Erythroblast (primary cell): ENCODE results near the gene MLX.
"Not testable (repeated sequence)": the region's sequence is repeated elsewhere in the genome, so short reads cannot be mapped to it uniquely, and the experiment has no call there.

Source experiments
- DNase-seq, 2 experiments: peaks; one replicate each; lab custom pipeline; 2025; lab: John Stamatoyannopoulos, UW
- GATA1 ChIP-seq: IDR thresholded peaks from 2 replicates; pipeline ENCODE4 v1.6.1; 2011; ENCODE audit warnings: low read depth, mild to moderate bottlenecking, control low read depth, low read length, moderate library complexity
- POLR2A ChIP-seq: IDR thresholded peaks from 2 replicates; pipeline ENCODE4 v1.6.1; 2011; ENCODE audit warnings: mild to moderate bottlenecking, low read length

Gene MLX

DNA sequence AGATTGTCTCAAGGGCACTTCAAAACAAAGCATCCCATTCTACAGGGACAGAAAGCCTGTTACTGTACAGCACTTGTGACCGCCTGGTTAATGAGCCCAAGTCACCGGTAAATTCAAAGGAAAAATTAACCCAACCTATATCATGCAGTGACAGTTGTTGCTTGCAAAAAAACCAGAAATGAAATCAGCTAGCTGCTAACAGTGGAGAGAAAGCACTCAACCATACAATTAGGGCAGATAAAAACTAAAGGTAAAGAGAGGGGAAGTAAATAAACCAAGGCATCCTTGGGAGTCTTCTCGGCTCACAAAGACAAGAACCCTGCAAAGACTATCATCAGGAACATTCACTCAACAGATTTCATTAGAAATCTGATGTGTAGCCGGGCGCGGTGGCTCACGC is 36.4 kb downstream of the MLX start:
- no peak for TF ChIP-seq POLR2A
- DNase-seq = no peak

DNA sequence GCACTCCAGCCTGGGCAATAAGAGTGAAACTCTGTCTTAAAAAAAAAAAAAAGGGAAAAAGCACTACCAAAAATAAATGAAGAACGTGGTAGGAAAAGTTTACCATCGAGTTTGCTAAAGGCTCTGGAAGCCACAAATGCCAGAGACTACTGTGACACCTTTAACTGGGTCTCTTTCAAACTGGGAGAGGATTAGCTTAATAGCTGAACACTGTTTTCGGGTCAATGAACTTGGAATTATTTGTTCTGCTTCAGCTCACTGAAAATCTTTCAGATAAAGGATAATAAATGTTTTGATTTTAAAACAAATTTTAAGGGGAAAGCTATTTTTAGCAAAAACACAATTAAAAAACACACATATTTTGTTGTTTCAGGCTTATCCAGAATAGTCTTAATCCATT is 40.9 kb downstream of the MLX start:
- no peak for DNase-seq
- no peak for TF ChIP-seq POLR2A
- no peak for TF ChIP-seq GATA1

DNA sequence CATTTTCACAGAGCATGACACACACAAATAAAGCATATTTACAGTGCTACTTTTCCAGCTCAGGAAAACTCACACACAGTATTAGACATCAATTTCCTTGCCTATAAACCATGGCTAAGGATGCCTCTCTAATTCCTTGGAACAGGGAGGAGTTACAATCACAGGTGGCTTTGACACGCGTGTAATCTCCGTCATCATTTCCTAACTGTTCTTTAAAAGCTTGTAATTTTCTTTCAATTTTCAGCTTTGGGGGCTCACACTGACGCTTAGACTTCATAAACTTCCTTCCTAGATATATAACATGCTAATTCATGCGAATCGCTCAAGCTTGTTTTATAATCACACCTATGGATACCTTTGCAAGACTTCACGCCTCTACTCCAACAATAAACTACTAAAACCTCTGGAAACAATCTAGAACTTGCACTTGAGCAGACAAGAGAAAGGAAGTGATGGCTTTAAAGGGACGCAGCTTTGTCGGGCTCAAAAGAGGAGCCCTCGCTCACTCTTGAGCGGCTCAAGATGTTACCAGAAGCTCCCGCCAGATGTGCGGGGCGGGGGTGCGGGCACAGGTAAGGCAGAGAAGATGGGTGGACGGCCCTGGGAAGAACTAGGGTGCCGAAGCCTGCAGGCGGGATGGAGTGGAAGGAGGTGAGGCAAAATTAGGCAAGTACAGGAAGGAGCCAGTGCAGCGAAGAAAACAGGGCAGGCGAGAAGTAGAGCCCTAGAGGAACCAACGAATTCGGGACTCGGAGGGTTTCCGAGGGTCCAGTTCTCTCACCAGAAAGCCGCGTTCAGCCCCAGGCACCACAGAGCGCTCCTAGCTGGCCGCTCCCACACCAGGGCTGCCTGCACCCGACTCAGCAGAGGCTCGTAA is 41.6 kb downstream of the MLX start:
- DNase-seq = peak; percentile 54 to 70

DNA sequence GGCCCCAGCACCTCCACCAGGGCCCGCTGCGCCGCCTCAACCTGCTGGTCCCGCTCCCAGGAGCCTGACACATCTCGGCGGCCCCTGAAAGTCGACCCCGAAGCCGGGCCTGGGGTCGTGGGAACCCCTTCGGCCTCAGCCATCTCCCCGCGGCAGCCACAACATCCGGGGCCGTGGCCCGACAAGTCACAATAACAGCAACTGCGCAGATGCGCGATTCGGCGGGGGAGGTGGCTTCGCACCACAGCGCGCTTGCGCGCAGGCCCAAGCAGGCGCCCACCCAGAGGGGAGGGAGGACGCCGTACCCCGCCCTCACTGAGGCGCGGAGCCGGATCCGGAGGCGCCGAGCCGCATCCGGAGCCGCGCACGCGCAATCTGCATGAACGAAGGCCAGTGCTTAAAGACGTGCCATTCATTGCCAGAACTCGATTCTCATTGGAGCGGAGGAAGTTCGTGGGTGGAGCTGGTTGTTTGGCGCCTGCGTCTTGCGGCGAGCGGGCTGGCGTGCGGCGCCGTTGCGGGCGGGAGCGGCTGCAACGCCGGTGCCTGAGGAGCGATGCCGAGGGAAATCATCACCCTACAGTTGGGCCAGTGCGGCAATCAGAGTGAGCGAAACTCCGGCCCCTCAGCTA is 42.4 kb downstream of the MLX start, which contains the start of the genes RETREG3 and TUBG1:
TSS of gene RETREG3 (minus strand) at position 193 of the 632 bp plus-strand sequence. CDS start at position 143, 50 bp downstream.
TSS of gene TUBG1 (plus strand) at position 502 of the 632 bp plus-strand sequence. CDS start at position 557, 55 bp downstream.
- TF ChIP-seq POLR2A = peak; percentile 100
- no peak for TF ChIP-seq GATA1
- peak; percentile 99 to 100 for DNase-seq

More for the DNA sequence above, 41.6 kb downstream of the MLX start:
- TF ChIP-seq GATA1 = no peak

DNA sequence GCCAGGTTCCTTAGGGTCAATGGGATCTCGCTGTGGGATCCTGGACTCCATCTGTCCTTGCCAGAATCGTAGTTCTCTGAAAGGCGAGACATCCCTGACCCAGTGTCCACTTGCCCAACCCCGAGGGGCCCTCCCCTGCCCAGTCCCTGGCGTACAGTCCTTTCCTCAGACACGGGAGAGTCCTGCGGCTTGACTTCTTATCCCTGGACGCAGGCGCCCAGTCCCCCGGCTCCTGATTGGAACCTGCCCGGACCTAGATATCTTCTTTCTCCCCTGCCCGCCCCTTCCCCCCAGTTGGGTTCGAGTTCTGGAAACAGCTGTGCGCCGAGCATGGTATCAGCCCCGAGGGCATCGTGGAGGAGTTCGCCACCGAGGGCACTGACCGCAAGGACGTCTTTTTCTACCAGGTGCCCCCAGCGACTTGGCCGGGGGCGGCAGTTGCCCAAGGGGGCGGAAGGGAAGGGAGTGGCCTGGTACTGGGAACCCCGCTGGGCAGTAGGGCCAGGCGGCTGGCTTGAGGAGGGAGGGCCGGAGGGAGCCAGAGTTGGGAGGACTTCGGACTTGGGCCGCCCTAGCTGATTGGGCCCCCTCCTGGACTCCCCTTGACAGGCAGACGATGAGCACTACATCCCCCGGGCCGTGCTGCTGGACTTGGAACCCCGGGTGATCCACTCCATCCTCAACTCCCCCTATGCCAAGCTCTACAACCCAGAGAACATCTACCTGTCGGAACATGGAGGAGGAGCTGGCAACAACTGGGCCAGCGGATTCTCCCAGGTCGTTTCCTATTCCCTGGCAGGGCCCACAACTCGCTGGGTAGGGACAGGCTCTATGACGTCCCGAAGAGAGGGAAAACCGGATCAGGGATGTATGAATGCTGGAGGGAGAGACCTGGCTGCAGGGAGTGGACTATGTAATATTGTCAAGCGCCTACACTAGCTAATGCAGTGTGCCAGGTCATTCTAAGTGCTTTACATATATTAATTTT is 43.2 kb downstream of the MLX start:
- TF ChIP-seq POLR2A = peak; percentile 67
- DNase-seq = peak; percentile 80 to 84

DNA sequence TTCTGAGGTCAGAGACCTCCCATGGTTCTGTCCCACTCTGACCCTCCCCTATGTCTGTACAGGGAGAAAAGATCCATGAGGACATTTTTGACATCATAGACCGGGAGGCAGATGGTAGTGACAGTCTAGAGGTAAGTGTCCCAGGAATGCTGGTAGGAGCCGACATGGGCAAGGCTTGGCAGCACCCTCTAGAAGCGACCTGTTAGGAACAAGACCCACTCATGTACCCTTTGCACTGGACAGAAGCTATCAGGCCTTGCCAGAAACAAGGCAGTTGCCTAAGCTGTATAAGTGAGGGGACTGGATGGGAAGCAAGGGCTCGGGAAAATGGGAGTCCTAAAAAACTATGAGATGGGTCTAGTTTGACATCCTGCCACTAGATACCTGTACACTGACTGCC is 45.1 kb downstream of the MLX start:
- peak; percentile 53 for TF ChIP-seq POLR2A
- TF ChIP-seq GATA1 = no peak
- DNase-seq = no peak

DNA sequence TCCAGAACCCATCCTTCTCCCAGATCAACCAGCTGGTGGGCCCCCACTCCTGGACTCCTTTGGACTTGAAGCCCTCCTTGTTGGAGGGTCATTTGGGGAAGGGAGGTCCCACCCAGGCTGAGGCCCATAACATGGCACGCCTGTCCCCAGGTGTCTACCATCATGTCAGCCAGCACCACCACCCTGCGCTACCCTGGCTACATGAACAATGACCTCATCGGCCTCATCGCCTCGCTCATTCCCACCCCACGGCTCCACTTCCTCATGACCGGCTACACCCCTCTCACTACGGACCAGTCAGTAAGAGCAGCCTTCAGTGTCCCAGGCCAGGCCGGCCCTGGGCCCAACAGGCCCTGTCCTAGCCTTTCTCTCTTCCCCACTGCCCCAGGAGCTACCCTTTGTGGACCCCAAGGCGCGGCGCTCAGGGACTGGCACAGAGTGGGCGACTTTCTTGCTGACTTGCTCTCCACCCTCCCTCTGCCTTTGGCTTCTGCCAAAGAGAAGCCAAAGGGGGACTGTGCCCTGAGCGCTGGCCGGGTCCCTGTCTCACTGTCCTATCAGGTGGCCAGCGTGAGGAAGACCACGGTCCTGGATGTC is 46.9 kb downstream of the MLX start:
- TF ChIP-seq GATA1 = no peak
- TF ChIP-seq POLR2A = no peak
- DNase-seq = no peak

DNA sequence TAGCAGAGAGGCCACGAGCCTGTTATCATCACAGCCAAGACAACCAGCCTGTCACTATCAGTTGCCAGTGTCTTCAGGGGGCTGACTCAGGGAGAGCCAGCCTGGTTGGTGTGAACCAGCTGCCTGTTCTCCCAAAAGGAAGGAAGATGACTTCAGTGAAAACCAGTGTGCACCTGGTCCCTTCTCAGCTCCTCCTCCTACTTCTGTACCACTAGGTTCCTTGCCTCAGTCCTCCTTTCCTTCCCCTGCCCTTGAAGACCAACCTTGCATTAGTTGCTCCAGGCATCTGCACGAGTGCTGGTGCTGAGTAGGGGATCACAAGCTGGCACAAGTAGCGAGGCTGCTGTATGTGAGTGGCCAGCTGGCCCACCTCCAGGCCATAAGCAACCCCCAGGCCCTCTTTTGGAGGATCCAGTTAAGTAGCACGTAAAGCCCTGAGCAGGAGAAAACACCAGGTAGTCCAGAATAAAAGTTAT is 51.1 kb downstream of the MLX start:
- peak; percentile 11 for TF ChIP-seq GATA1
- TF ChIP-seq POLR2A = peak; percentile 84
- peak; percentile 91 to 96 for DNase-seq

DNA sequence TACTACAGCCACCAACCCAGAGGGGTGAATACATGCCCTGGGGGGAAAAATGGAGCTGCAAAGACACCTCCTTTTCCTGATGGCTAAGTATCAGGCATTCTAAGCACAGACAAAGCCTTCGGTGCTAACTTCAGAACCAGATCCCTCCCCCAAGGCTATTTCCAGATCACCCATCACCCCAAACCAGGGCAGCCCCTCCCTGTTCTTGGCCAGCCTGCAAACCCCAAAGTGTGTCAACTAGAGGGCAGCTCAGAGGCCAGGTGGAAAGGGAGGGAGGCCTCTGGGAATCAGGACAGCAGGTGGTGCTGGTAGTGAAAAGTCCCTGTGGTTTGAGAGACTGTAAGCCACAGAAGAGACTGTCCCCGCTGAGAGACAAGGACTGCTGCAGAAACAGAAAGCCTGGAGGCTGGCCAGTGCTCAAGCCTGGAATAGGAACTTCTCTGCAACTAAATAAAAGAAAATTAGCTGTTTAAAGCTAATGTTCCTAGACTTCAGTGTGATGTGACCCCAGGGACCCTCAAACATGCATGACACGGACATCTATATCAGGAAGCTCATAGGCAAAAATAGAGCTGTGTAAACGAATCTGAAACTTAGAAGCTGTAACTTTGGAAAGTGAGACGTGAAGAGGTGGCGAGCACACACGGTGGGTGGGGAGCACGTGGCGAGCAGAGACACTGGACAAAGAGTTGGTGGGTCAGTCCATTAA is 51.7 kb downstream of the MLX start:
- DNase-seq = peak; percentile 63 to 65
- no peak for TF ChIP-seq POLR2A
- TF ChIP-seq GATA1 = no peak

DNA sequence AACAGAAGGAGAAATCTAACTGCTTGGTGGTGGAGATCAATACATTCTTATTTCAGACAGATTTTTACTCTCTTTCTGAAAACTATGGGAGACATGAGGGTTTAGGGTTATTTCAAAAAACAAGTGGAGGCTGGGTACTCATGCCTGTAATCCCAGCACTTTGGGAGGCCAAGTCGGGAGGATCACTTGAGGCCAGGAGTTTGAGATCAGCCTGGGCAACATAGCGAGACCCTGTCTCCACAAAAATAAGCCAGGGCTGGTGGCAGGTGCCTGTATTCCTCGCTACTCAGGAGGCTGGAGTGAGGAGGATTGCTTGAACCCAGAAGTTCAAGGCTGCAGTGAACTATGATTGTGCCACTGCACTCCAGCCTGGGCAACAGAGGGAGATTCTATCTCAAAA is 55.1 kb downstream of the MLX start:
- not testable (repeated sequence) for DNase-seq
